Stimulated activated CD8-positive, alpha-beta memory T cell treated with anti-CD3 and anti-CD28 coated beads, Interleukin-7, amount 100 ng/mL, for 4 hours (primary cell): ENCODE measurements around the gene SLC2A4.
"Not testable (repeated sequence)": the region's sequence is repeated elsewhere in the genome, so short reads cannot be mapped to it uniquely, and the experiment has no call there.

Experiments used
- DNase-seq, 2 donors: peaks; one replicate each; pipeline ENCODE4 v3.0.0-alpha.2; 2020; ENCODE audit warnings: low read depth in 2 of 2

The SLC2A4 gene

DNA sequence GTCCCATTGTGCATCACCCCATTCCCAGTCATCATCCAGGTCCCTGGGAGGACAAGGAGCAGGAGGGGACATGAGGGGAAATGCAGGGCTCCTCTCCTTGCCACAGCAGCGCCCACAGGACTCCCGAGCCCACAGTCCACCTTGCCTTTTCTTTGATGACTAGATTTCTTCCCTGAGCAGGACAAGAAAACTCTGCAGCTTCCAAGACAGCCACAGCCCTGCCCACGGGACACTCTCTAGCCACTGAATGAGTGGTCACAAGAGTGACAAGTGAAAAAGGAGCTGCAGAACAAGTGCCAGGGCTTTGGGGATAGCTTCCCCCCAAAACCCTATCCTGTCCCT is 42.9 kb downstream of the SLC2A4 start:
- no peak for DNase-seq

DNA sequence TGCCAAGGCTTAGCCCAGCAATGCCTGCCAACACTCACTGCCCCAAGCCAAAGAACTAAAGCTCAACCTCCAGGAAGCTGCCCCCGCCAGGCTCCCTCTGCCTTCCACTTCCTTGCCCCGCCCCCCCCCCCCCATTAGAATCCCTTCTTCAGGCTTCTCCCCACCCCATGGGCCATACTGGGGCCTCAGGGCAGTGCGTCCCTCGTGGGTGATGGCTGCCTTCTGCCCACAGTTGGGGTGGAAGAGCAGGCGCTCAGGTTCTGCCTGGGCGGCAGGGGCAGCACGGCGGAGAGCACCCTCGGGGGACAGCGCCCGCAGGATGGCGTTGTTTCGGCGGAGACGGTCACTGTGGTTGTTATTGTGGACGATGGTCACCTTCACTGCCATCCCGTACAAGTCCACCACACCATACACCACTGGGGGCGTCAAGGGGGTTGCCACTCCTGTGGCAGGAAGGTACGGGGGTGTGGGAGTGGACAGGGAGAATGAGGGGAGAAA is 43.6 kb downstream of the SLC2A4 start:
- DNase-seq = no peak

DNA sequence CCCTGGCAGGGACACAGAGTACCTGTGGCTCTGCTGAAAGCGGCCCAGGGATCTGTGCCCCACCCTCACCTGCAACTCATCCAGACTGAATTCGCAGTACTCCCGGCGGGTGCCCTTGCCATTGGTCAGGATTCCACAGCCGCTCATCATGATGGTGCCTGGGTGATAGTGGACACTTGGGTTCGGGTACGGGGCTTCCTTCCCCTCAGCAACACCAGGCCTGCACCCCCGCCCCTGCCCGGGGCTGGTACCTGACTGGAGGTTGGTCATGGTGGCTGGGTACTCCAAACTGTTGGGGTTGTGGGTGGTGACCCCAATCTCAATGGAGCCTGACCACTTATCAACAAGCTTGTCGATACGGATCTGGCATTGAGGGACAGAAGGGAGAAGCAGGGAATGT is 44.7 kb downstream of the SLC2A4 start:
- DNase-seq = no peak

DNA sequence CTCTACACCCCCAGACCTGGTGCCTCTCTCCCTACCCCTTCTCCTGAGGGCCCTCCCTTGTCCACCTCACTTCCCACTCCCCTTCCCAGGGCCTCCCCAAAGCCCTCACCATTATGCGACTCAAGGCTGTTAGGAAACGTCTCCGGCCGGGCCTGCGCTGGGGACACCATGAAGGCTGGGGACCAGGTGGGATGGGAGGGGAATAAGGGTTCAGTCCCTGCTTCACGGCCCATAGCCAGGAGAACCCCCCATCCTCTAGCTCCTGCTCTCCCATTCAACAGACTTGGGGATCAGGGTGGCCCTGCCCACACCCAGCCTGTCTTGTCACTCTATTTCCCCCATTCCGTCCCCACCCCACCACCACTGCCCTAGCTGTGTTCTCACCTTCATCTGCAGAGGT is 45.5 kb downstream of the SLC2A4 start:
- DNase-seq = no peak

DNA sequence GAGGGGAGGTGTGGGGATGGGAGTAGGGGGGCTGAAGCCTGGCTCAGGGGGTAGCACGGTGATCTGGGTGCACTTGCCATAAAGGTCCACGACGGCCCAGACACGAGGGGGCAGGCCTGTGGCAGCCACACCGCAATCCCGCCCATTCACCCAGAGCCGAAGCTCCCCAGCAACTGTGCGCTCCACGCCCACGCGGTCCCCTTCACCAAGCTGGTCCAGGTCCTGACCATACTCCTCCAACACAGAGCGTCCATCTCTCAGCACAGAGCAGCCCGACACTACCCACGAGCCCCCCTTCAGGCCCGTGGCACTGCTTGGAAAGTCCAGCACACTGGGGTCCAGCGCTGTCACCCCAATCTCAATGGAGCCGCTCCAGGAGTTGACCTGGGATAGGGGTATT is 46.0 kb downstream of the SLC2A4 start:
- DNase-seq = no peak

DNA sequence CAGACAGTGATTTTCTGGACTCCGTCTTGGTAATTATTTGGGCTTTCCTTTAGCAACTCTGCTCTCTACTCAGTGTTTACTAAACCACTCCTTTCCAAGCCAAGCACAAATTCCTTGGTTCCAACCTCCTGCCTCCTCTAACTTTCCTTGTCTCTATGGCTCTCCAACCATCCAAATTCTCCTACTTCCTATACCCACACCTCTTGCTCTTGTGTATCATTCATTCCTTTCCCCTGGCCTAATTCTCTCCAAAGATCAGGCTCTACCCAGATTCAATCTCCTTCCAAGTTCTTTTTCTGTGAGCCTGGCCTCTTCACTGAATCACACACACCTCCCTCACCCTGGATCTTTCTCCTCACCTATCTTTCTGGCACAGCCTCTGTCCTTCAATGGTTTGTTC is 46.5 kb downstream of the SLC2A4 start:
- no peak for DNase-seq

DNA sequence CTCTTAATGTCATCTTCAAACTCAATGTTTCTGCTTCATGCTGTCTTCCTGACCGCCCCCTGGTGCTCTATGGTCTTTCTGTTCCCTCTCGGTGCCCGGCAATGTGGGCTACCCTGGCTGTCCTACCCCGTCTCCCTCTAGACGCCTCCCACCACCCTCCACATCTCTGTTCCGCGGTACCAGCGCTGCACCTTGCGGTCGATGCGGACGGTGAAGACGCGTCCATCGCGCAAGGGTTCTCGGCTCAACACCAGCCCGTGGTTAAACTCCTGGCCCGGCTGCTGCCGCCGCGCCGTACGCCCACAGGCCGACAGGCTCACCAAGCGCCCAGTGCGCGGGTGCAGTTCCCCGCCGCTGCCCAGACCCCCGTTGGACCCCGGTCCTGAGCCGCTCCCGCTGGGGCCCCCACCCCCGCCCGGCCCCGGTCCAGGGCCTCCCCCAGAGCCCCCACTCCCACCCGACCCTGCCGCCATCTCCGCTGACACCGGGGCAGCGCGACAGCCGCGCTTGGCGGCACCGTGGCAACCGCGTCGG is 47.4 kb downstream of the SLC2A4 start, which contains the start of gene NEURL4:
TSS of gene NEURL4 (minus strand) at position 496 of the 534 bp plus-strand sequence. CDS start at position 473, 23 bp downstream.
- no peak for DNase-seq

DNA sequence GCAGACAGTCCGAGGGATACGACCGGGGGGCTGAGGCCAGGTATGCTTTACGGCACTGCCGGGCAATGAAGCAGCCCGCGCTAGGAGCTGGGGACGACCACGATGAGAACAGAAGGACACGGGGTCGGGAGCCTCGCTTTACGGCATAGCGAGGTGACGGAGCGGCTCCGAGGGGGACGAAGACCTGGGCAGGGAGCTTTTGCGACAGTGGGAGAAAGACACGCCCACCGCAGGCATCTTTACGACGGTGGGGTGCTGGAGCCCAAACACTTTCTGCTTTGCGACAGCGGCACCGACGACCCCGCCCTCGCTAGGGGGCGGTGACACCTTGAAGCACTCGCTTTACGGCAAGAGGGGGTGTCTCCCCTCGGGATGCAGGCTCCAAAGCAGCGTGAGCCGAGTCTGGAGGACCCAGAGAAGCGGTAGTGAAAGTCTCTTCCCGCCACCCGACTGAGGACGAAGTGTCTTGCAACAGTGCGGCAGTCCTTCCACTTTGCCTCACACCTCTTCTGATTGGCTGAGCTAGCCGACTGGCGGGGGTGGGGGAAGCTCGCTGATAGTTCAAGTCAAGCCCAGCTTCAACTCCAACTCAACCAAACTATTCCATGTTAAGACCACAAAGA is 48.0 kb downstream of the SLC2A4 start:
- peak; percentile 94 to 95 for DNase-seq

DNA sequence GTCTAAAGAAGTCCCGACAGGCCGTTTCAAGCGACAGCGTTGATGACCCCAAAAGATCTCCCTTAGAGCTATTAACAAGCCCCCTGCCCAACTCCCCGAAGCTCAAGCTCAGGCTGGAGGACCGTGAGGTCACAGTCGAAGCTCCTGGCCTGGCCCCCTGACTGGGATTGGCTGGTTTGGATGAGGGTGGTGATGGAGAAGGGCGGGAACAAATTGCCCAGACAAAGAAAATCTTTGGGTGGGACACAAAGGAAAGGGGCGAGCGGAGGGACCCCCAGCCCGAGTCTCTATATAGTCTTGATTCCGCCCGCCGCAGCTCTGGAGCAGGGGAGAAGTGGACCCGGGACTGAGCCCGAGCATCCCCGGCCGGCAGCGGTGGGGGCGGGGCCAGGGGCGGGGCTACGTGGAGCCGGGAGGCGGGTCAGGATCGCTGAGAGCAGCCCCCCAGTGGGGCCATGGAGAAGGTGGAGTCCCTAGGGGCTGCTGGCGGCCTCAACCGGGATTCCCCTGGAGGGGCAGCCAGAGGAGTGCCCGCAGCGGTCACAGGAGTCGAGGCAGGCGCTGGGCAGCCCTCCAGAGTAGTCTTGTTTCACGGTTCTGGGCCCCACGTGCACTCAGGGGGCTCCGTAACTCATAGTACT is 48.6 kb downstream of the SLC2A4 start:
- DNase-seq = peak; percentile 53 to 70

DNA sequence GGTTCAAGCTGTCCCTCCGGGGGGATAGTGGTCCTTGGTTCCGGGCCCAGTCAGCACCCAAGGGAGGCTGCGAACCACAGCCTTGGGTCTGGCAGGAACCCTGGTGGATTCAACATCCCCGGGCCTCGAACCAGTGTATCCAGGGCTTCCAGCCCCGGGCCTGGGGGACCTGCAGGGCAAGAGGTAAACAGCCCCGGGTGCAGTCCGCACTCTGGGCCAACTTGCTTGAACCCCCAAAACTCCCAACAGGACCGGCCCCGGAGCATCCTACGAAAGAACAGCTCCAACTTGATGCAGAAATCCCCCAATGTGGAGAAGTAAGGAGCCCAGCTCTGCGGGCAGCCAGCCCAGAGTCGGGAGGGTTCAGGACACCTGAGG is 49.1 kb downstream of the SLC2A4 start:
- DNase-seq = no peak

DNA sequence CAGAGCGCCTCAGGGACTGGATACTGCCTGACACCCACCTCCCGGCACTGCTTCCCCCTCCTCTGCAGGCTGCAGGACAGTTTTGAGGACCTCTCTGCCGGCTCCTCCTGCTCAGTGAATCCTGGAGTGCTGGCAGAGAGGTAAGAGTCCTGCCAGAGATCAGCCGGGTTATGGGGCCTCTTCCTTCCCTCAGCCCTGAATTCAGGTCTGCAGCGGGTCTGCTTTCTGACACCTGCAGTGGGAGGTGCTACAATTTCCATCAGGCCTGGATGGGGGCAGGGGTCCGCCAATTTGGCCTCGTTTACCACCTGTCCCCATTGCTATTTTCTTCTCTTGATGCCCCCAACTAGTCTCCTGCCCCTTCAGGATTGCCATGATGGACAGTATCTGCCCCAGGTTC is 50.6 kb downstream of the SLC2A4 start:
- DNase-seq = no peak

DNA sequence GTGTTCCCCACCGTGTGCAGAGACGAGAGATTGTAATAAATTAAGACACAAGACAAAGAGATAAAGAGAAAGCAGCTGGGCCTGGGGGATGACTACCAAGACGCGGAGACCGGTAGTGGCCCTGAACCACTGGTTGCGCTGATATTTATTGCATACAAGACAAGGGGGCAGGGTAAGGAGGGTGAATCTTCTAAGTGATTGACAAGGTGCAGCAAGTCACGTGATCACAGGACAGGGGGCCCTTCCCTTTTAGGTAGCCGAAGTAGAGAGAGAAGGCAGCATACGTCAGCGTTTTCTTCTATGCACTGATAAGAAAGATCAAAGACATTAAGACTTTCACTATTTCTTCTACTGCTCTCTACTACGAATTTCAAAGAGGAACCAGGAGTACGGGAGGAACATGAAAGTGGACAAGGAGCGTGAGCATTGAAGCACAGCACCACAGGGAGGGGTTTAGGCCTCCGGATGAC is 51.1 kb downstream of the SLC2A4 start:
- DNase-seq = not testable (repeated sequence)

DNA sequence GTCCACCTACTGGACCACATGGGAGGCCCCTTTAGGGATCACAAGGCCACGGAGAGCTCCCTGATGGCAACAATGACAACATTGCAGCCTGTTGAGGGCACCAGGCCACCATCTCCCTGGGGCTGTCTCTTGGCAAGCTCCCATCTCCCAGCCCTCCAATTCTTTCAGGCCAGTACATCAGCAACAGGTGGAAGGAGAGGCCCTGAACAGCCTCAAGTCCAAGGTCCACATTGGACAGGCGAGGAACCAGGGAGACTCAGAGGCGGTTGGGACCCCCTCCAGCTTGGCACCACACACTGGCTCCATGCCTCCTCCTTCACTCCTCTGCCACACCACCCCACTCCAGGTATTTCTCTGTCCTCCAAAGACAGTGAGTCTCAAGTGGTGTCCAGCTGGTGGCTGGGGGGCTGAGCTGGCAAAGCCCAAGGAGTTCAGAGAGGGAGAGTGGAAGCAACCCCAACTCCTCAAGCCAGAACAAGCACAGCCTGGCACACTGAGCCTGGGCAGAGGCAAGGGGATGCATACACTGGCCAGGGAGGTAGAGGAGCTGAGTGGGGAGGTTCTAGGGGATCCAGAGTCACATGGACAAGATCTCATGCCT is 53.5 kb downstream of the SLC2A4 start:
- no peak for DNase-seq

DNA sequence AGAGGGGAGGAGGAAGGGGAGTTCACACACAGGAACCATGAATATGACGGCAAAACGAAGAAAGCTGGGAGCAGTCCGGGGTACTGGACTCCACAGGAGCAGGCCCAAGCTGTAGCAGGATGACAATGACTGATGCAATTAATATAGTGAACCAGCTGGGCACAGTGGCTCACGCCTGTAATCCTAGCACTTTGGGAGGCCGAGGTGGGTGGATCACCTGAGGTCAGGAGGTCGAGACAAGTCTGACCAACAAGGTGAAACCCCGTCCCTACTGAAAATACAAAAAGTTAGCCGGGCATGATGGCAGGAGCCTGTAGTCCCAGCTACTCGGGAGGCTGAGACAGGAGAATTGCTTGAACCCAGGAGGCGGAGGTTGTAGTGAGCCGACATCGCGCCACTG is 54.2 kb downstream of the SLC2A4 start:
- not testable (repeated sequence) for DNase-seq

DNA sequence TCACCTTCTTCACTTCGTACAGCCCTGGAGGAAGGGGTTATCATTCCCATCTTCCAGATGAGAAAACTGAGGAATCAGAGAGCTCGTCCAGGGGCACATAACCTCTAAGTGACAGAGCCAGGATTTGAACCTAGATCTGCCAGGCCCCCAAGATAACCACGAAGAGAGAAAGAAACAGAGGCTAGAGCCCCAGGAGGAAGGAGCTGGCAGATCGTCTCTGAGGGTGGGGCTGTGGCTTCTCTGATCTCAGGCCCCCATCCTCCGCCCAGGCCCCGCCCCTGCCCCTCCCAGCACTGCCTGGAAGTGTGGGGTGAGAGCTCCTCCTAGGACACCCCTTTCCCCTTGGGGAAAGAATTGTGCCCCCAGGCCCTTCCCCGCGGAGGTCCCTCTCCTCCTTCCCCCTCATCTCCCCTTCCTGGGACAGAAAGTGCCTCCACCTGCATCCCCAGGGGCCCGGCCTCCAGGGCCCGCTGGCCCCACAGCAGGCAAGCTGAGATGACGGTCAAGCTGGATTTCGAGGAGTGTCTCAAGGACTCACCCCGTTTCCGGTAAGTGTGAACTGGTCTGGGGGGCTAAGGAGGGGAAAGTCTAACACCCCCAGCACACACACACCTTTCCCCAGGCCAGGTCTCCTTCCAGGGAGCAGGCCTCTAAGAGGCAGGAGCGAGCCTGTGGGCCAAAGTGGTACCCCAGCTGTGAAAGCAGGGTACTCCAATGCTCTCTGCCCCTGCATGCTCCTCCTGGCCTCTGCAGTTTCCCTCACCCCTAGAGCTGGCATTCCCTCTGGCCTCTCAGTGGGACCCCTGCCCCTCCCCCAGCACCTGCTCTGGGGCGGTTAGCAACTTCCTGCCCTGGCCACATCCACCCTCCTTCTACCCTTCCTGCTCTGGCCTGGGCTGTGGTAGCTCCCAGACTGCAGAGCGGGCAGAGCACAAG is 55.0 kb downstream of the SLC2A4 start, which contains the start of gene ACAP1:
TSS of gene ACAP1 (plus strand) at position 290 of the 936 bp plus-strand sequence. CDS start at position 496, 206 bp downstream.
- peak; percentile 76 to 79 for DNase-seq

DNA sequence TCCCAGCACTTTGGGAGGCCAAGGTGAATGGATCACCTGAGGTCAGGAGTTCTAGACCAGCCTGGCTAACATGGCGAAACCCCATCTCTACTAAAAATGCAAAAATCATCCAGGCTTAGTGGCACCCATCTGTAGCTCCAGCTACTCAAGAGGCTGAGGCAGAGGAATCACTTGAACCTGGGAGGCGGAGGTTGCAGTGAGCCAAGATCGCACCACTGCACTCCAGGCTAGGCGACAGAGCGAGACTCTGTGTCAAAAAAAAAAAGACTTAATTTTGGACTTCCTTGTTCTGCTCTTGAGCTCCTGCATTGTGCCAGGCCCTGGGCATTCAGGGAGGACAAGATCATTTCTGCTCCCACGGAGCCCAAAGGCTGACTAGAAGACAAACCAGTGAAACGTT is 56.1 kb downstream of the SLC2A4 start:
- DNase-seq = not testable (repeated sequence)
